GM12873 (cell line): ENCODE data around the gene CNST.

ENCODE experiments used
- TF ChIP-seq, protein P1 (sequence below): IDR thresholded peaks from 2 replicates; pipeline ENCODE4 v1.5.1; 2012; ENCODE audit warnings: low read depth, mild to moderate bottlenecking, moderate library complexity, low read length, control low read depth; ENCODE audit not compliant: insufficient read depth; ENCODE audit errors: missing control alignments

CNST gene

GRCh38 chr1:246680696-246681130, 114.5 kb downstream of the CNST start:
- TF ChIP-seq, protein P1, sequence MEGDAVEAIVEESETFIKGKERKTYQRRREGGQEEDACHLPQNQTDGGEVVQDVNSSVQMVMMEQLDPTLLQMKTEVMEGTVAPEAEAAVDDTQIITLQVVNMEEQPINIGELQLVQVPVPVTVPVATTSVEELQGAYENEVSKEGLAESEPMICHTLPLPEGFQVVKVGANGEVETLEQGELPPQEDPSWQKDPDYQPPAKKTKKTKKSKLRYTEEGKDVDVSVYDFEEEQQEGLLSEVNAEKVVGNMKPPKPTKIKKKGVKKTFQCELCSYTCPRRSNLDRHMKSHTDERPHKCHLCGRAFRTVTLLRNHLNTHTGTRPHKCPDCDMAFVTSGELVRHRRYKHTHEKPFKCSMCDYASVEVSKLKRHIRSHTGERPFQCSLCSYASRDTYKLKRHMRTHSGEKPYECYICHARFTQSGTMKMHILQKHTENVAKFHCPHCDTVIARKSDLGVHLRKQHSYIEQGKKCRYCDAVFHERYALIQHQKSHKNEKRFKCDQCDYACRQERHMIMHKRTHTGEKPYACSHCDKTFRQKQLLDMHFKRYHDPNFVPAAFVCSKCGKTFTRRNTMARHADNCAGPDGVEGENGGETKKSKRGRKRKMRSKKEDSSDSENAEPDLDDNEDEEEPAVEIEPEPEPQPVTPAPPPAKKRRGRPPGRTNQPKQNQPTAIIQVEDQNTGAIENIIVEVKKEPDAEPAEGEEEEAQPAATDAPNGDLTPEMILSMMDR, result no peak

GRCh38 chr1:246681900-246682895, 115.9 kb downstream of the CNST start:
- TF ChIP-seq, protein P1, result no peak

DNA sequence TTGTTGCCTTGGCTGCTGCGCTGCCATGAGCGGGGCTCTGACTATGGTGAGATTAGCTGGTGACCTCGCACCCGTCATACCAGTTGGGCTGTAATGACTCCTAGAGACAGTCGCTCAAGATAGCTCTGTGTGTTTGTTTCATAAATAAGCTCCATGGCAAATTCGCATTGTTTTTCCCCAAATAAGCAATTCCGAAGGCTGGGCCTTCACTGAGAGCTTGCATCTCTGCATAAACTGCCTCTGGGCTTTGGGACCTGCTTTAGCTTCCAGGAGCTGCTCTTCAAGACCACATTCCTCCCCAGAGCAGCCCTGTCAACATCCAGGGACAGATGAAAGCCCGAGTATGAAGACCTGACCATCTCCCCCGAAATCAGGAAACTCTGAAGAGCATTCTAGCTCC, 117.3 kb downstream of the CNST start:
- TF ChIP-seq, protein P1, result no peak

DNA sequence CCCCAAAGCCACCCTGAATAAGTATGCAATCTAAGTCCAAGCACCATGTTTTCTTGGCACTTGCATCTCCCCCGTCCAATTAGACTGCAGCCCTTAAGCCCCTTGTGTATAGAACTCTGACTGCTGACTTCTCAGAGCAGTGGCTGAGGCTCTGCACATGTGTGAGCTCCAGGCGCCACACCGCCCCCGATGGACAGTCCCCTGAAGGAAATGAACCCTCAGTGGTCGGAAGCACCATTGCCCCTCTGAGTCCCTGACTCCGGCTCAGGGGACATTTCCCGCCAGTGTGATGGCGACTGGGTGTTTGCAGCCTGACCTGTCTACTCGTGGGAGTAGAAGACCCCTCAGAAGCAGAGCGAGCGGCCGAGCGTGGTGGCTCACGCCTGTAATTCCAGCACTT, 120.7 kb downstream of the CNST start:
- TF ChIP-seq, protein P1, result no peak

DNA sequence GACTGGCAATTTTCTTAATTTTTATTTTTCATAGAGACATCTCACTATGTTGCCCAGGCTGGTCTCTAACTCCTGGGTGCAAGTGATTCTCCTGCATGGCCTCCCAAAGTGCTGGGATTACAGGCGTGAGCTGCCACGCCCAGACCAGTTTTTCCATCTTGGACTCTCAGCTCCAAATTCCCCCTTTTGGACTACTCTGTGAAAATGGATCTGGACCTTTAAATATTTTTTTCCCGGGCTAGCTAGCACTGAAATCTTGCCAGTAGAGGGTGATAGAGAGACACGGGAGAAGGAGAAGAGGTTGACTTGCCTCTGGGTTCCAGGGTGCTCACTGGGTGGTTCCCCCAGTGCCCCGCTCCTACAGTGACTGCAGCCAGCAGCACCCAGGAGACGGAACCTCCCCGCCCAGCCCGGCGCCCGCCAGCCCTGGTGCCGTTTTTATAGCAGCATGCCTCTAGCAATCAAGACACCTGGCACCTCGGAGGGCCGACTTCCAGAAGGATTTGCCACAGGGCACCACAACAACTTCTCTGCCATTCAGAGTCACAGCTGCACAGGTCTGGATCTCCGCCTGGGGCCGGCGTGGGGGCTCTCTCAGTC, 123.3 kb downstream of the CNST start:
- TF ChIP-seq, protein P1, result peak; percentile 89

- TF ChIP-seq, protein P1, result no peak
Measured at GRCh38 chr1:246690100-246690499, 123.8 kb downstream of the CNST start.
